AG10803 (cell line): ENCODE results near the gene TP73.

Experiments used
- DNase-seq: peaks from one replicate; pipeline ENCODE4 v3.0.0; 2010; ENCODE audit warnings: low read depth
- H3K4me3 ChIP-seq: 2 replicates; pipeline ENCODE4 v1.5.1; 2011; ENCODE audit warnings: mild to moderate bottlenecking, low read length, control low read depth
- CTCF ChIP-seq: conservative IDR thresholded peaks from 2 replicates; pipeline ENCODE4 v1.5.1; 2011; ENCODE audit warnings: mild to moderate bottlenecking, low read length, control low read depth, inconsistent platforms

TP73 gene

GRCh38 chr1:3676581-3677470 is 24.5 kb downstream of the TP73 start:
- H3K4me3 ChIP-seq, result no peak overlapping the region
- no peak for TF ChIP-seq CTCF
- no peak for DNase-seq

- DNase-seq, result no peak
- TF ChIP-seq CTCF, result no peak
- no peak overlapping the region for H3K4me3 ChIP-seq
These were observed 25.2 kb downstream of the TP73 start for GRCh38 chr1:3677484-3677883.

- no peak for TF ChIP-seq CTCF
- no peak overlapping the region for H3K4me3 ChIP-seq
- no peak for DNase-seq
These were observed 26.2 kb downstream of the TP73 start for GRCh38 chr1:3678361-3679097.

GRCh38 chr1:3679098-3679555 is 26.8 kb downstream of the TP73 start:
- H3K4me3 ChIP-seq, result no peak overlapping the region
- no peak for TF ChIP-seq CTCF
- DNase-seq, result no peak

GRCh38 chr1:3679799-3680453 is 27.6 kb downstream of the TP73 start:
- no peak overlapping the region for H3K4me3 ChIP-seq
- DNase-seq, result no peak
- no peak for TF ChIP-seq CTCF

GRCh38 chr1:3680488-3681230 is 28.3 kb downstream of the TP73 start:
- DNase-seq, result no peak
- TF ChIP-seq CTCF, result no peak
- H3K4me3 ChIP-seq, result no peak overlapping the region
